Brain pericyte (primary cell): ENCODE data around the gene ACSS1.
A peak's percentile ranks its signal among the peaks of the same experiment; 100 is the strongest.

Source experiments
- DNase-seq: peaks from one replicate; pipeline ENCODE4 v3.0.0-alpha.2; 2012; ENCODE audit warnings: low read depth, low spot score

ACSS1 gene

GRCh38 chr20:24993337-24994185 lies 64.4 kb downstream of the ACSS1 start:
- no peak for DNase-seq

DNA sequence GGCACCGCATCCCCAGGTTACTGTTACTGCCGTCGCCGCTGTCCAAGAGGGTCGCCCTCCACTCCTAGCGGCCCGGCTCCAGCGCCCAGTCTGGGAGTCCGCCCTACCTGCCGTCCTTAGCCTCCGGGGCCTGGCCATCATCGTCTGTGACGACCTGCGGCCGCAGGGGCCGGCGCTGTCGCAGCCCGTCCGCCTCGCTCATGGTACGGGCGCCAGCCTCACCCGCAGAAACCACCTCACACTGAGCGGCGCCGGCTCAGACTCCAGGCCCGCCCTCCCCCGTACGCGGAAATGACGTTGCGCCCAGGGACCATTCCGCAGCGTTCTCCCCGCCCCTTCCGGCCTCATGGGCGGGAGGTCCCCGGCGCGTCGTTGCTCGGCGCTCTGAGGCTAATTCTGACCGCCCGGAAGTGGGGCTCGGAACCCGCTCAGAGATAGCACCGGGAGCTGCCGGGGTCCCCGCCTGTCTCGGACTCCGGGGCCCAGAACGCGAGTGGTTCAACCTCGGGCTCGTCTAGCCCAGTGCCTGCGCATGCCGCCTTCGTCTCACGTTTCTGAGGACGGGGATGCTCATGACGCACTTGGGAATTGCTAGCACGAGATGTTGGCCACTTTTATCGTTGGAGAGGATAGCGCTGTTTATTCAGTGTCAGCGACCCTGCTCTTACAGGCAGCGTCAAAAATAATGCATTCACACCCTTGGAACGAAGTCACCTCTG lies 65.3 kb downstream of the ACSS1 start, which contains the start of gene APMAP:
Gene APMAP (minus strand): TSS at position 265 of the 719 bp plus-strand sequence. CDS start 63 bp downstream, at position 202.
- peak; percentile 68 for DNase-seq

DNA sequence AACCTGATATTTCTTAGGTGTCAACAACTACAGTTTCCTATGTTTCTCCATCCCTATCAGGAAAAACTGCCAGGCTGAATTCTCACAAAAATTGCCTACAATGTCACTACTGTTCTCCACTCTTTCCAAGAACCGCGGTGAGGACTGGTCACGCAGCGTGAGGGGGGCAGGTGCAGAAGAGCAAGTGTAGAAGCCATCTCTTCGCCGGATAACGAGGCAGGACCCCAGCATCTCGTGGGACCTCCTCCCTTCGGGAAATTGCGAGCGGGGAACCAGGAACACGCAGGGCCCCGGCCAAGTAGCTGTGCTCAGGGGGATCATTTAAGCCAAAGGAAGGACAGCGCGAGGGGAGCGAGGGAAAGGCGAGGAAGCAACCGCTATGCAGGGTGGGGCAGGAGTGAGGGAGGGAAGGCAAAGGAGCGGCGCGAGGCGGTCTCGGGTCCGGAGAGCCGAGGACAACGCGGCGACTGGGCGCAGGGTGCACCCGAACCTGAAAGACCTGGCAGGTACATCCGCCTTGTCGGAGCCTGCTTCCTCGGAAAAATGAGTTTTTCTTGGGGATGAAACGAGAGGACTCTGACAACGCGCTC lies 65.9 kb downstream of the ACSS1 start:
- DNase-seq: no peak

GRCh38 chr20:24990810-24991252 lies 67.1 kb downstream of the ACSS1 start:
- DNase-seq: no peak

- no peak for DNase-seq
Measured at GRCh38 chr20:24989162-24989561, 68.8 kb downstream of the ACSS1 start.

GRCh38 chr20:24987873-24988835 lies 69.8 kb downstream of the ACSS1 start:
- no peak for DNase-seq

GRCh38 chr20:24987244-24987643 lies 70.7 kb downstream of the ACSS1 start:
- no peak for DNase-seq

GRCh38 chr20:24986436-24987015 lies 71.4 kb downstream of the ACSS1 start:
- DNase-seq: no peak

GRCh38 chr20:24985802-24986201 lies 72.1 kb downstream of the ACSS1 start:
- no peak for DNase-seq

- DNase-seq: no peak
Measured at GRCh38 chr20:24984961-24985640, 72.8 kb downstream of the ACSS1 start.

DNA sequence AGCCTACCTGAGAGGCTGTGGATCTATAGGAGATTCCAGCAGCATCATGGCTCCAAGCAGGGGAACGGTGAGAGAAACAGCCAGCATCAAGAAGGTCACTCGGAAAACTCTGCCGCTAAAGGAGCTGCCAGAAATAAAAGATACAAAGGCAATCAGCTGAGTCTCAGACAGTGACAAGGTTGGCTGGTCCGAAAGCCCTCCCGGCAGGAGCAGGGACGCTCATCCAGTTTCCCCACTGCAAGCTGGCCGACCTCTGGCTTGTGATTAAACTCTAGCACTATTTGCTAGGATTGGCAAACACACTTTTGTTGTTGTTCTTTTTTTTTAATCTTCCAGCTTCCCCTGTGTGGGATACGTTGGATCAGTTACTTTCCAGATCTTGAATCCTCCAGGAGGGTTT lies 74.0 kb downstream of the ACSS1 start:
- no peak for DNase-seq

DNA sequence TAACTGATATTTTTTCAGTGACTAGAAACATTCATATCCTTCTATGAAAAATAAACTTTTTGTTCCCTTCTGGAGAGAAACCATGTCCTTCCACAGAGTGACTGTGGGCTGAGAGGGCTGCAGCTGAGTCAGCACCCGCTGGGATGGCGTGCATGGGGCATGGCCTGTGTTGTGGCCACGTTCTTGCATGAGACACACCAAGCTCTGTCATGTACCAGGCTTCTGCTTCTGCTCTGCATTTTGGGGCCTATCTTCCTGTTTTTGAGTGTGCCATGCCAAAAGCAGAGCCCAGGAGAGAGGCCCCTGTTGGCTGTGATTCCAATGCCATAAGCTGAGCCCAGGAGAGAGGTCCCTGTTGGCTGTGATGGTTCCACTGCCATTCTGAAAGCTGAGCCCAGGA lies 76.1 kb downstream of the ACSS1 start:
- no peak for DNase-seq

DNA sequence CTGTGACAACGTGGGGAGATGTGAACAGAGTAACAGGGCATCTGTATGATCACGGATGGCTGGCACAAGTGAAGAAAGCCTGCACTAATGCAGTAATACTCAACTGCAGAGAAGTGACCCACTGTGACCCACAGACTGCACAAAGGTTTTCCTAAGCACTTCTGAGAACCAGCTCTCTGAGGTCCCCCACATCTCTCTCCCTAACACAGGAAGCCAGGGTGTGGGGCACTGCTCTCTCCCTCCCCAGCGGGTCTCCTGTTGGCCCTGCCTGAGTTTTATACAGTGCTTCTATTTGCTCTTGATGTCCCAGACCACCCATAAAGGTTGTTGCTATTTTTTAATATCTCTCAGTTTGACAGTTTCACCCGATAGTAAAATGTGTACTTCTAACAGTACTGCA lies 76.7 kb downstream of the ACSS1 start:
- no peak for DNase-seq

DNA sequence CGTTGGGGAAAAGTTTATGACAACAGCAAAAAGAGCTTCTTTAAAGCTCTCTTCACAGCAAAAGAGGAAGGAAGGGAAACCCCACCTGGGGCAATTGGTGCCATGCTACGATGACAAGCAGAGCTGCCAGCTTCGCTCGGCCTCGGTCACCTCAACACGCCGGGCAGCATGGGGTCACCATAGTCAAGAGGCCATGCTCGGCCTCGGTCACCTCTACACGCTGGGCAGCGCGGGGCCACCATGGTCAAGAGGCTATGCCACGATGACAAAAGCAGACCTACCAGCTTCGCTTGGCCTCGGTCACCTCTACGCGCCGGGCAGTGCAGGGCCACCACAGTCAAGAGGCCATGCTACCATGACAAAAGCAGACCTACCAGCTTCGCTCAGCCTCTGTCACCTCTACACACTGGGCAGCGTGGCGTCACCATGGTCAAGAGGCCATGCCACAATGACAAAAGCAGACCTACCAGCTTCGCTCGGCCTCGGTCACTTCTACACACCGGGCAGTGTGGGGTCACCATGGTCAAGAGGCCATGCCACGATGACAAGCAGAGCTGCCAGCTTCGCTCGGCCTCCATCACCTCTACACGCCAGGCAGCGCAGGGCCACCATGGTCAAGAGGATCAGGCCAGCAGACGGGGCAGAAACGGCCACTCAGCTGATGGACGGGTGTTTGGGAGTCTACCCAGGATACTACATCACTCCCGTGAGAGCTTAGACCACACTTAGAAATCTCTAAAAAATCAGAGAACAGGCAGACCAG lies 77.5 kb downstream of the ACSS1 start:
- DNase-seq: no peak

GRCh38 chr20:24979036-24979960 lies 78.6 kb downstream of the ACSS1 start:
- DNase-seq: no peak

- no peak for DNase-seq
Measured at GRCh38 chr20:24978513-24978912, 79.4 kb downstream of the ACSS1 start.

- no peak for DNase-seq
Measured at GRCh38 chr20:24977797-24978196, 80.1 kb downstream of the ACSS1 start.

DNA sequence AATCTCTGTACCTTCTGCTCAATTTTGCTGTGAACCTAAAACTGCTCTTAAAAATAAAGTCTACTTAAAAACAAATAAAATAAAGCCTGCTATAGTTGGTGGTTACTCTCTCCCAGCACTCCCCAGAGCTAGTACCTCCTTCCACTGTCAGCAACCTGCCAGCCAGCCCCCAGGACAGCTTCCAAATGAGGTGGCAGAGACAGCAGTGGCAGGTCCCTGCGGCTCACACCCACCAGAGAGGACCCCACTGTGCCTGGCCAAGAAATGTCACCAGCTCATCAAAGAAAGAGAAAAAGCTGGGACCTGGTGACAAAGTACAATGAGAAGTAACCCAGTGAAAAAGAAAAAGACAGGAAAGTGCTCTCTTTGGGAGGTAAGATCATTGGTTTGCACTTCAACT lies 80.6 kb downstream of the ACSS1 start:
- DNase-seq: no peak
